Measurements from ENCODE around the gene SECISBP2. TPM values are rescaled to one million over a fixed set of nuclear protein-coding genes. Genes with fewer than 3 reads are reported as not detected.

SECISBP2 gene
- total RNA-seq, 1 donor from 2014 or later, result 47.3 TPM

- Histone ChIP-seq H3K4me3 (ENCODE audit: low read depth, low read length) (no peak overlapping the region), H3K27me3 (ENCODE audit: control insufficient read depth, insufficient read depth, low read length) (no peaks in the 10 kb centered on the region), H3K36me3 (ENCODE audit: control insufficient read depth, insufficient read depth, low read length) (no peaks in the 10 kb centered on the region)
- TF ChIP-seq CTCF (IDR thresholded peaks at IDR 0.05; ENCODE audit: insufficient read depth, low read length, poor library complexity, severe bottlenecking), result no peak
- DNase-seq (ENCODE audit: low read depth), result no peak
Observed at GRCh38 chr9:89400403-89401116, 82.3 kb downstream of the SECISBP2 start.

- TF ChIP-seq CTCF (IDR thresholded peaks at IDR 0.05; ENCODE audit: insufficient read depth, low read length, poor library complexity, severe bottlenecking), result no peak
Observed at GRCh38 chr9:89402695-89403427, 84.6 kb downstream of the SECISBP2 start.

GRCh38 chr9:89404074-89404473 is 85.8 kb downstream of the SECISBP2 start:
- Histone ChIP-seq H3K36me3 (ENCODE audit: control insufficient read depth, insufficient read depth, low read length) (no peaks in the 10 kb centered on the region), H3K27me3 (ENCODE audit: control insufficient read depth, insufficient read depth, low read length) (no peaks in the 10 kb centered on the region), H3K4me3 (ENCODE audit: low read depth, low read length) (no peak overlapping the region)
- DNase-seq (ENCODE audit: low read depth), result no peak
- TF ChIP-seq CTCF (IDR thresholded peaks at IDR 0.05; ENCODE audit: insufficient read depth, low read length, poor library complexity, severe bottlenecking), result no peak

More at GRCh38 chr9:89402695-89403427, 84.6 kb downstream of the SECISBP2 start:
- Histone ChIP-seq H3K4me3 (ENCODE audit: low read depth, low read length) (no peak overlapping the region), H3K27me3 (ENCODE audit: control insufficient read depth, insufficient read depth, low read length) (no peaks in the 10 kb centered on the region), H3K36me3 (ENCODE audit: control insufficient read depth, insufficient read depth, low read length) (no peaks in the 10 kb centered on the region)
- DNase-seq (ENCODE audit: low read depth), result no peak

GRCh38 chr9:89405826-89406225 is 87.5 kb downstream of the SECISBP2 start:
- Histone ChIP-seq H3K27me3 (ENCODE audit: control insufficient read depth, insufficient read depth, low read length) (no peaks in the 10 kb centered on the region), H3K36me3 (ENCODE audit: control insufficient read depth, insufficient read depth, low read length) (no peaks in the 10 kb centered on the region), H3K4me3 (ENCODE audit: low read depth, low read length) (no peak overlapping the region)
- no peak for DNase-seq (ENCODE audit: low read depth)
- no peak for TF ChIP-seq CTCF (IDR thresholded peaks at IDR 0.05; ENCODE audit: insufficient read depth, low read length, poor library complexity, severe bottlenecking)

GRCh38 chr9:89407070-89407469 is 88.8 kb downstream of the SECISBP2 start:
- Histone ChIP-seq H3K4me3 (ENCODE audit: low read depth, low read length) (no peak overlapping the region), H3K36me3 (ENCODE audit: control insufficient read depth, insufficient read depth, low read length) (no peaks in the 10 kb centered on the region), H3K27me3 (ENCODE audit: control insufficient read depth, insufficient read depth, low read length) (no peaks in the 10 kb centered on the region)
- DNase-seq (ENCODE audit: low read depth), result no peak
- TF ChIP-seq CTCF (IDR thresholded peaks at IDR 0.05; ENCODE audit: insufficient read depth, low read length, poor library complexity, severe bottlenecking), result no peak

Data from kidney epithelial cell (primary cell).